Endothelial cell of umbilical vein (primary cell): ENCODE measurements around the gene ATP2B2.

Experiments
- CTCF ChIP-seq, 2 donors: IDR thresholded peaks; 1 replicate in 1 of 2; 2 replicates in 1 of 2; pipeline ENCODE4 v1.5.1; 2011; ENCODE audit warnings: low read length in 2 of 2, mild to moderate bottlenecking in 2 of 2, moderate library complexity in 2 of 2, control low read depth in 1 of 2, inconsistent platforms in 1 of 2, low read depth in 1 of 2; ENCODE audit not compliant: insufficient read depth in 1 of 2; ENCODE audit errors: extremely low read depth in 1 of 2
- EZH2 ChIP-seq: IDR thresholded peaks from 2 replicates; pipeline ENCODE4 v1.6.1; 2012; ENCODE audit warnings: borderline replicate concordance, low read depth, mild to moderate bottlenecking, moderate library complexity, low read length, inconsistent platforms; ENCODE audit not compliant: severe bottlenecking
- GATA2 ChIP-seq: IDR thresholded peaks from 2 replicates; pipeline ENCODE4 v1.7.0; 2011; ENCODE audit warnings: low read depth, mild to moderate bottlenecking, moderate library complexity, mixed read lengths, low read length; ENCODE audit not compliant: insufficient read length, insufficient read depth
- JUN ChIP-seq: IDR thresholded peaks from 2 replicates; pipeline ENCODE4 v1.6.1; 2011; ENCODE audit warnings: borderline replicate concordance, low read depth; ENCODE audit not compliant: insufficient read length, insufficient read depth
- MAX ChIP-seq: IDR thresholded peaks from 2 replicates; pipeline ENCODE4 v1.6.1; 2011; ENCODE audit not compliant: insufficient read depth, insufficient read length
- MYC ChIP-seq: IDR thresholded peaks from one replicate; pipeline ENCODE4 v1.6.1; 2011; ENCODE audit warnings: mild to moderate bottlenecking, low read depth, low read length
- POLR2A ChIP-seq: IDR thresholded peaks from 2 replicates; pipeline ENCODE4 v1.6.1; 2012; ENCODE audit warnings: low read depth, mild to moderate bottlenecking, control low read depth, low read length
- POLR2AphosphoS5 ChIP-seq: IDR thresholded peaks from 2 replicates; pipeline ENCODE4 v1.6.1; 2012; ENCODE audit warnings: low read depth, mild to moderate bottlenecking, control low read depth, low read length, moderate library complexity; ENCODE audit not compliant: insufficient read depth

- TF ChIP-seq CTCF (IDR thresholded peaks at IDR 0.05; ENCODE audit: extremely low read depth in 1 of 2, insufficient read depth in 1 of 2, low read depth in 1 of 2, low read length in 2 of 2) = no peak
- no peak for TF ChIP-seq POLR2A
- TF ChIP-seq POLR2AphosphoS5 = no peak
- TF ChIP-seq EZH2 = no peak
- no peak for TF ChIP-seq JUN
- TF ChIP-seq MAX = no peak
- TF ChIP-seq MYC = no peak
- no peak for TF ChIP-seq GATA2
These were observed 160.3 kb downstream of the ATP2B2 start for GRCh38 chr3:10344944-10345575.
